ENCODE data around the gene COG7.
"Not testable (repeated sequence)": the region's sequence is repeated elsewhere in the genome, so short reads cannot be mapped to it uniquely, and the experiment has no call there.

Gene COG7

DNA sequence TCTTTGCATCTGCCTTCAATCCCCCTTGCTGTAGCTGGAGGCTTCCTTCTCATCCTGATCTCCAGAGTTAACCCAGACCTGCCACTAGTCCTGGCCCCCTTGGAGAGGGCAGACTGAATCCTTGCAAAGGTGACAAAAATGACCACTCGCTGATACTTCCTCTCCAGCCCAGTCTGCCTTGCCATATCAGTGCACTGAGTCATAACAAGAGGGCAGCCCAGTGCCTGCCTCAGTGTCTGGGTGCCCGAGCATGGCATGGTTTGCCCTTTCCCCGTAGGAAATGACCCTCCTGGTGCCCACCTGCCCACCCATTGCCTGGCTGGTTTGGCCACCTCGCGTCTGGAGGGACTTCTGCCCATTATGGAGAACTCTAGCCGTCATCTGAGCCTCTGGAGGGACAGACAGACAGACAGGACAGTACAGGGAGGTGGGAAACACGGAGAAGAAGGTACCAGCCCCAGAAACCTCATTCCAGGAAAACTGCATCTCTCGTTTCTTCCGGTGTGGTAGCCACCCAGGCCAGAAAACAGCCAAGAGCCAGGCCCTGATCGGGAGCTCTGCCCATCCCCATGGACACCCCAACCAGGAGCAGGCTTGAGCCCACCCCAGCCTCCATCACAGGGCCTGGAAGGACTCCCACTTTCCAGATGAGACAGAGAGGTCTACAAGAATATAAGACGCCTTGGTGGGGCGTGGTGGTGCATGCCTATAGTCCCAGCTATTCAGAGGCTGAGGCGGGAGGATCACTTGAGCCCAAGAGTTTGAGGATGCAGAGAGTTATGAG is 79.4 kb downstream of the COG7 start:
- H3K4me3 ChIP-seq (ENCODE audit: low read depth in 1 of 5, low read length in 5 of 5) = no peak overlapping the region
- H3K4me1 ChIP-seq (ENCODE audit: control insufficient read depth in 5 of 5, insufficient read depth in 5 of 5, low read length in 5 of 5) = no peaks in the 10 kb centered on the region
- H3K9me3 ChIP-seq (ENCODE audit: control insufficient read depth in 5 of 5, low read length in 5 of 5) = no peaks in the 10 kb centered on the region
- peaks cover 0 to 3% (median 0%) of the 10 kb centered on the region in 5 donors for H3K36me3 ChIP-seq (ENCODE audit: control insufficient read depth in 5 of 5, insufficient read depth in 5 of 5, low read length in 5 of 5)
- H3K27ac ChIP-seq (ENCODE audit: low read depth, low read length) = no peak overlapping the region
- H3K9ac ChIP-seq (ENCODE audit: low read length in 5 of 5) = no peak overlapping the region
- peaks cover 0 to 10% (median 0%) of the 10 kb centered on the region in 5 donors for H3K27me3 ChIP-seq (ENCODE audit: control insufficient read depth in 5 of 5, insufficient read depth in 4 of 5, low read length in 5 of 5)

DNA sequence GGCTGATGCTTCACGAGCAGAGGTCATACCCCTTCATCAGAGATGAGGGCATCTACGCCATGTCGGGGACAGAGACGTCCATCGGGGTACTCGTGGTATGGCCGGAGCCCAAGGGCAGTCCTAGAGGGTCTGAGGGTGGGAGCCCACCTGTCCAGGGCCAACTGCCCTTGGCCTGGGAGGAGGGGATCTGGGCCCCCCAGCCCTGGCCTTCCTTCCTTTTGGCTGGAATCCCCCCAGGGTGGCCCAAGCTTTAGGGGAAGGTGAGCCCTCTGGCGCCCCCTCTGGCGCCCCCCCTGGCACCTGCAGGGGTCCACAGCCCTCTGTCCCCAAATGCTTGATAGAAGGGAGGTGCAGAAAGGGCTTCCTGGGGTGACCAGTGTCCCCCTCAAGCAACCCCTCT is 81.6 kb downstream of the COG7 start:
- H3K36me3 ChIP-seq (ENCODE audit: control insufficient read depth in 5 of 5, insufficient read depth in 5 of 5, low read length in 5 of 5) = peaks cover 0 to 3% (median 0%) of the 10 kb centered on the region in 5 donors
- no peaks in the 10 kb centered on the region for H3K9me3 ChIP-seq (ENCODE audit: control insufficient read depth in 5 of 5, low read length in 5 of 5)
- peaks cover 0 to 10% (median 0%) of the 10 kb centered on the region in 5 donors for H3K27me3 ChIP-seq (ENCODE audit: control insufficient read depth in 5 of 5, insufficient read depth in 4 of 5, low read length in 5 of 5)
- H3K4me1 ChIP-seq (ENCODE audit: control insufficient read depth in 5 of 5, insufficient read depth in 5 of 5, low read length in 5 of 5) = no peaks in the 10 kb centered on the region
- H3K9ac ChIP-seq (ENCODE audit: low read length in 5 of 5) = no peak overlapping the region
- H3K27ac ChIP-seq (ENCODE audit: low read depth, low read length) = no peak overlapping the region
- no peak overlapping the region for H3K4me3 ChIP-seq (ENCODE audit: low read depth in 1 of 5, low read length in 5 of 5)

DNA sequence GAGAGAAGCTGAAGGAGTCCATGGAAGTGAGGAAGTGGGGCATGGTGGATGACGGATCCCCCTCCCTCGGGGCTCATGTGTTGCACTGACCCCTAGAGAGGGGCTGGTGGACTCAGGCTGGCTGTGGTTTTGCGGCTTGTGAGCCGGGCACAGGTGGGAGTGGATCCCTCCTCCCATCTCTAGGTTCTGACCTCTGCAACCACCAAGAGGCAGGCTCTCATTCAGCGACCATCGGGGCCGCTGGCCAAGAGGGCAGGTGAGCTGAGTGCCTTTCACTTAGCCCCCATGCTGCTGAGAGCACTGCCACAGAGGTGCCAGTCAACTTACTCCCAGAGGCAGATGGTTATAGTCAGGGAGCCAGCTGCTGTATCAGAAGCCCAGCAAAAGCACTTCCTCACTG is 83.6 kb downstream of the COG7 start:
- no peak overlapping the region for H3K27ac ChIP-seq (ENCODE audit: low read depth, low read length)
- H3K9ac ChIP-seq (ENCODE audit: low read length in 5 of 5) = no peak overlapping the region
- no peaks in the 10 kb centered on the region for H3K9me3 ChIP-seq (ENCODE audit: control insufficient read depth in 5 of 5, low read length in 5 of 5)
- peaks cover 0 to 6% (median 0%) of the 10 kb centered on the region in 5 donors for H3K4me1 ChIP-seq (ENCODE audit: control insufficient read depth in 5 of 5, insufficient read depth in 5 of 5, low read length in 5 of 5)
- no peaks in the 10 kb centered on the region for H3K36me3 ChIP-seq (ENCODE audit: control insufficient read depth in 5 of 5, insufficient read depth in 5 of 5, low read length in 5 of 5)
- peaks cover 0 to 8% (median 0%) of the 10 kb centered on the region in 5 donors for H3K27me3 ChIP-seq (ENCODE audit: control insufficient read depth in 5 of 5, insufficient read depth in 4 of 5, low read length in 5 of 5)
- H3K4me3 ChIP-seq (ENCODE audit: low read depth in 1 of 5, low read length in 5 of 5) = no peak overlapping the region

DNA sequence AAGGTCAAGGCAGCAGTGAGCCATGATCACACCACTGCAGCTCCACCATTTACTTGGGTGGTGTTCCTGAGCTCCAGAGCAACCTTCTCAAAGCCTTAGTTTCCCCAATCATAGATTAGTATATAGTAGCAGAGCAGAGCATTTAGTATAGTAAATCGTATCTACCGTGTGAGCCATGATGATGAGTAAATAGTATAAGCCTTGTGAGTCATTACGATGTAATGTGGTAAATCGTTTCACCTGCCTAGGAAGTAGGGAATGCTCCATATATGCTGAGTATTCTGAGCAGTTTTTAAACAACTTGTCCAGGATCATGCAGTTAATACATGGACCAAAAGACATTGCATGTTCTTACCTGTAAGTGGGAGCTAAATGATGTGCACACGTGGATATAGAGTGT is 84.5 kb downstream of the COG7 start:
- no peak overlapping the region for H3K4me3 ChIP-seq (ENCODE audit: low read depth in 1 of 5, low read length in 5 of 5)
- H3K27ac ChIP-seq (ENCODE audit: low read depth, low read length) = no peak overlapping the region
- no peaks in the 10 kb centered on the region for H3K36me3 ChIP-seq (ENCODE audit: control insufficient read depth in 5 of 5, insufficient read depth in 5 of 5, low read length in 5 of 5)
- H3K27me3 ChIP-seq (ENCODE audit: control insufficient read depth in 5 of 5, insufficient read depth in 4 of 5, low read length in 5 of 5) = peaks cover 0 to 7% (median 0%) of the 10 kb centered on the region in 5 donors
- H3K4me1 ChIP-seq (ENCODE audit: control insufficient read depth in 5 of 5, insufficient read depth in 5 of 5, low read length in 5 of 5) = peaks cover 0 to 7% (median 0%) of the 10 kb centered on the region in 5 donors
- no peaks in the 10 kb centered on the region for H3K9me3 ChIP-seq (ENCODE audit: control insufficient read depth in 5 of 5, low read length in 5 of 5)
- H3K9ac ChIP-seq (ENCODE audit: low read length in 5 of 5) = no peak overlapping the region

DNA sequence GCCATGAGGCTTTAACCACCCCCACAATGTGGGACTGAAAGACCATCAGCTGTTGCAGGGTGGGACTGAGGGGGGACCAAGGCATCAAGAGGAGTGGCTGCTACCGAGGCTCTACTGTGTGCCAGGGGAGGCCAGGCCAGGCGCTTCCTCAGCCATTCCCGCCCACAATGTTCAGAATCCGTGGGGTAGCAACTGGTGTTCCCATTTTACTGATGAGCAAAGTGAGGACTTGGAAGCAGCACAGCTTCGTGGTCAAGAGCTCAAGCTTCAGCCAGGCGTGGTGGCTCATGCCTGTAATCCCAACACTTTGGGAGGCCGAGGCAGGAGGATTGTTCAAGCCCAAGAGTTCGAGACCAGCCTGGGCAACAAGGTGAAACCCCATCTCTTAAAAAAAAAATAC is 85.0 kb downstream of the COG7 start:
- Histone ChIP-seq H3K9ac (ENCODE audit: low read length in 5 of 5) (no peak overlapping the region), H3K4me3 (ENCODE audit: low read depth in 1 of 5, low read length in 5 of 5) (no peak overlapping the region), H3K9me3 (ENCODE audit: control insufficient read depth in 5 of 5, low read length in 5 of 5) (no peaks in the 10 kb centered on the region), H3K27ac (ENCODE audit: low read depth, low read length) (no peak overlapping the region), H3K27me3 (ENCODE audit: control insufficient read depth in 5 of 5, insufficient read depth in 4 of 5, low read length in 5 of 5) (peaks cover 0 to 6% (median 0%) of the 10 kb centered on the region in 5 donors), H3K36me3 (ENCODE audit: control insufficient read depth in 5 of 5, insufficient read depth in 5 of 5, low read length in 5 of 5) (no peaks in the 10 kb centered on the region), H3K4me1 (ENCODE audit: control insufficient read depth in 5 of 5, insufficient read depth in 5 of 5, low read length in 5 of 5) (peaks cover 0 to 12% (median 0%) of the 10 kb centered on the region in 5 donors)

DNA sequence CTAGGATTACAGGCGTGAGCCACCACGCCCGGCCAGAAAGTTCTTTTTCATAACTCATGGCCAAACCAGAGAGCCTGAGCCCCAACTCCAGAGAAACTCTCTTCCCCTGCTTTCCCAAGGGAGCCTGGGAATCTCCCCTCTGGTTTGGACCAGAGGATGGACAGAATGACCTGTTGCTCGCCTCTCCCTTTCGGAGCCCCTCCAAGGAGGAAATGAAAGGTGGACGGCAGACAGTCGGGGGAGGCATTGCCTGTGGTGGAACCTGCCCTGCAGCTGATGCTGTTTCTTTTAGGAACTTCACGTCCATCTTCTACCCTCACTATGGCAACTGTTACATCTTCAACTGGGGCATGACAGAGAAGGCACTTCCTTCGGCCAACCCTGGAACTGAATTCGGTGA is 85.4 kb downstream of the COG7 start:
- Histone ChIP-seq H3K36me3 (ENCODE audit: control insufficient read depth in 5 of 5, insufficient read depth in 5 of 5, low read length in 5 of 5) (no peaks in the 10 kb centered on the region), H3K4me3 (ENCODE audit: low read depth in 1 of 5, low read length in 5 of 5) (no peak overlapping the region), H3K27me3 (ENCODE audit: control insufficient read depth in 5 of 5, insufficient read depth in 4 of 5, low read length in 5 of 5) (peaks cover 0 to 6% (median 0%) of the 10 kb centered on the region in 5 donors), H3K9ac (ENCODE audit: low read length in 5 of 5) (no peak overlapping the region), H3K9me3 (ENCODE audit: control insufficient read depth in 5 of 5, low read length in 5 of 5) (no peaks in the 10 kb centered on the region), H3K27ac (ENCODE audit: low read depth, low read length) (no peak overlapping the region), H3K4me1 (ENCODE audit: control insufficient read depth in 5 of 5, insufficient read depth in 5 of 5, low read length in 5 of 5) (peaks cover 0 to 16% (median 0%) of the 10 kb centered on the region in 5 donors)

DNA sequence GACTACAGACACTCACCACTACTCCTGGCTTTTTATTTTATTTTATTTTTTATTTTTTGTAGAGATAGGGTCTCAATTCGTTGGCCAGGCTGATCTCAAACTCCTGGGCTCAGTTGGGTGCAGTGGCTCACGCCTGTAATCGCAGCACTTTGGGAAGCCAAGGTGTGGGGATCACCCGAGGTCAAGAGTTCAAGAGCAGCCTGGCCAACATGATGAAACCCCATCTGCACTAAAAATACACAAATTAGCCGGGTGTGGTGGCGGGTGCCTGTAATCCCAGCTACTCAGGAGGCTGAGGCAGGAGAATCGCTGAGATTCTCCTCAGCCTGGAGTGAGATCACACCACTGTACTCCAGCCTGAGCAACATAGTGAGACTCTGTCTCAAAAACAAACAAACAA is 86.6 kb downstream of the COG7 start:
- peaks cover 0 to 22% (median 0%) of the 10 kb centered on the region in 5 donors for H3K4me1 ChIP-seq (ENCODE audit: control insufficient read depth in 5 of 5, insufficient read depth in 5 of 5, low read length in 5 of 5)
- H3K4me3 ChIP-seq (ENCODE audit: low read depth in 1 of 5, low read length in 5 of 5); H3K27me3 ChIP-seq (ENCODE audit: control insufficient read depth in 5 of 5, insufficient read depth in 4 of 5, low read length in 5 of 5); H3K27ac ChIP-seq (ENCODE audit: low read depth, low read length); H3K36me3 ChIP-seq (ENCODE audit: control insufficient read depth in 5 of 5, insufficient read depth in 5 of 5, low read length in 5 of 5); H3K9me3 ChIP-seq (ENCODE audit: control insufficient read depth in 5 of 5, low read length in 5 of 5); H3K9ac ChIP-seq (ENCODE audit: low read length in 5 of 5): not testable (repeated sequence)

DNA sequence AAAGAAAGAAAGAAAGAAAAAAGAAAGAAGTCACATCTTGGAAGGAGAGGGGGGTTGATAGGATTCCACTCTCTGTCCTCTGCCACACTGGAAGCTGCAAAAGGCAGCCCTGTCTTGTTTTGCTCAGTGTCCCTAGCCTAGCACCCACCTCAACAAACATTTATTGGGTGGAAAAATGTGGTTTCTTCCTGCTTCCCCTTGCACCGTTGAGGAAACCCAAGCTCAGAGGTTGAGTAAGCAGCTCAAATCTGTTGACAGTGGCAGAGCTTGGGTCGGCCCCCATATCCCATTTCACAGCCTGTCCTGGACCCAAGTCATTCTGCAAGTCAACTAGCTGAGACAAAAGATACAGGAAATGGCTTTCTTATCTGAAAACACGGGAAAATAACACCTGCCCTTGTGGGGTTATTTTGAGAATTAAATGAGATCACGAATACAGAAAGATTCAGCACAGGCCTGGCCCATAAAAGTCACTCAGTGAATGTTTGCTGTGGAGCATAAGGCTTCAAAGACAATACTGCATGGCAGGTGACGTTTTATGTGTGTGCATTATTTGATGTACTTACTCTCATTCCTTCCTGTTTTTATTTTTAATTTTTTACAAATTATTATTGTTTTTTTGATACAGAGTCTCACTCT is 87.3 kb downstream of the COG7 start:
- Histone ChIP-seq H3K27me3 (ENCODE audit: control insufficient read depth in 5 of 5, insufficient read depth in 4 of 5, low read length in 5 of 5) (peaks cover 0 to 2% (median 0%) of the 10 kb centered on the region in 5 donors), H3K27ac (ENCODE audit: low read depth, low read length) (no peak overlapping the region), H3K36me3 (ENCODE audit: control insufficient read depth in 5 of 5, insufficient read depth in 5 of 5, low read length in 5 of 5) (no peaks in the 10 kb centered on the region), H3K4me3 (ENCODE audit: low read depth in 1 of 5, low read length in 5 of 5) (no peak overlapping the region), H3K4me1 (ENCODE audit: control insufficient read depth in 5 of 5, insufficient read depth in 5 of 5, low read length in 5 of 5) (peaks cover 0 to 22% (median 0%) of the 10 kb centered on the region in 5 donors), H3K9ac (ENCODE audit: low read length in 5 of 5) (no peak overlapping the region), H3K9me3 (ENCODE audit: control insufficient read depth in 5 of 5, low read length in 5 of 5) (no peaks in the 10 kb centered on the region)

DNA sequence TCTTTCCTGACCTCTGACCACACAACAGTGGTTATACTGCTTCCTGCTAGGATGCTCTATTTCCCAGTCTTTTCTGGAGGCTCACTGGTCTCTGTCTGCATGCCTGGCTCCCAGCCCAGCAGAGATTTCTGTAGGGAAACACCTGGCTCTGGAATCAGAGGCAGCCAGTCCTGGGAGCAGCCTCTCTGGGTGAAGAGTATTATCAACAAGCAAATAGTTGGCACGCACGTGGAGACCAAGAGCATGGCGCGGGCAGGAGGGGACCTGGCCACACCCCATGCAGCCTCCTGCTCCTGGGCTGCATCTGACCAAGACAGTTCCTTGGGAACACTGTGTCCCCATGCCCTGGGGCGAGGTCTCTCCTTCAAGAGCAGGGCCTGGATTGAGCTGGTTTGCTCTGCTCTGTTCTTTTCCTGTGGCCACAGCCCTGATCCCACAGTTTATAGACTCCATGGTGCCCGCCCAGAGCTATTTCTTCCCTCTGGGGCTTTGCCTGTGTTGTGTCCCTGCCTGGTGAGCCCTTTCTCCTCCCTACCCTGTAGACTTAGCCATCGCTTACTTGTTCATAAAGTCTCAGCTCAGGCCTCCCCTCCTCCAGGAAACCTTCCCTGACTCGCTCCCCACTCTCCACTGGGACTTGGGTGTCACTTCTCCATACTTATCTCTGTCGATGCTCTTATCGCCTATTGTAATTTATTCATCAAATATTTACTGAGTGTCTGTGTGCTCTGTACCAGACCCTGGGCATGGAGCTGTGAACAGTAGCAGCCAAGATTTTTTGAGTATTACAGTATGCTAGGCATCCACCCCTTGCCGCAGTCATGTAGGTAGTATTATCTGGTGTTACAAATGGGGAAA is 90.3 kb downstream of the COG7 start:
- H3K9me3 ChIP-seq (ENCODE audit: control insufficient read depth in 5 of 5, low read length in 5 of 5) = no peaks in the 10 kb centered on the region
- H3K27ac ChIP-seq (ENCODE audit: low read depth, low read length) = no peak overlapping the region

More for the DNA sequence above, 90.3 kb downstream of the COG7 start:
- H3K4me3 ChIP-seq (ENCODE audit: low read depth in 1 of 5, low read length in 5 of 5) = no peak overlapping the region
- peaks cover 0 to 25% (median 2%) of the 10 kb centered on the region in 5 donors for H3K4me1 ChIP-seq (ENCODE audit: control insufficient read depth in 5 of 5, insufficient read depth in 5 of 5, low read length in 5 of 5)
- H3K27me3 ChIP-seq (ENCODE audit: control insufficient read depth in 5 of 5, insufficient read depth in 4 of 5, low read length in 5 of 5) = peaks cover 0 to 7% (median 0%) of the 10 kb centered on the region in 5 donors
- H3K36me3 ChIP-seq (ENCODE audit: control insufficient read depth in 5 of 5, insufficient read depth in 5 of 5, low read length in 5 of 5) = no peaks in the 10 kb centered on the region
- no peak overlapping the region for H3K9ac ChIP-seq (ENCODE audit: low read length in 5 of 5)
